Kidney tubule cell (primary cell): ENCODE data around the gene NR3C1.
A peak's percentile ranks its signal among the peaks of the same experiment; 100 is the strongest.

Experiments used
- DNase-seq: peaks from one replicate; pipeline ENCODE4 v3.0.0-alpha.2; 2018; ENCODE audit warnings: low spot score

NR3C1 gene

GRCh38 chr5:143231973-143232812 lies 171.3 kb downstream of the NR3C1 start:
- DNase-seq: peak; percentile 72

- DNase-seq: no peak
Measured at GRCh38 chr5:143231416-143231815, 172.1 kb downstream of the NR3C1 start.

DNA sequence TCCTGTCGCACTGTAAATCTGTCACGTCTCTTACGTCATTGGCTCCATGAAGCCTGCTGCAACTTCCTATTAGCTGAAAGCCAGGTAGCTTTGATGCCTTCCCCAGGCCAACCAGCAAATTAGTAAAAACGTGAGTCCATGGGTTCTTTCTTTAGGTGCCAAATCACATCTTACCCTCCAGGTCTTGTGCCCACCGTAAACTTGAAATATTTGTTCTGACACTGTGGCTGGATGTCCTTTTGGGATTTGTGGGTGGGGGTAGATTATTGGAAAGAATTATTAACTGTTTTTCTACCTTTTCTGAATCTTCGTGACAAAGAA lies 172.8 kb downstream of the NR3C1 start:
- DNase-seq: no peak

GRCh38 chr5:143229896-143230675 lies 173.4 kb downstream of the NR3C1 start:
- peak; percentile 96 for DNase-seq

DNA sequence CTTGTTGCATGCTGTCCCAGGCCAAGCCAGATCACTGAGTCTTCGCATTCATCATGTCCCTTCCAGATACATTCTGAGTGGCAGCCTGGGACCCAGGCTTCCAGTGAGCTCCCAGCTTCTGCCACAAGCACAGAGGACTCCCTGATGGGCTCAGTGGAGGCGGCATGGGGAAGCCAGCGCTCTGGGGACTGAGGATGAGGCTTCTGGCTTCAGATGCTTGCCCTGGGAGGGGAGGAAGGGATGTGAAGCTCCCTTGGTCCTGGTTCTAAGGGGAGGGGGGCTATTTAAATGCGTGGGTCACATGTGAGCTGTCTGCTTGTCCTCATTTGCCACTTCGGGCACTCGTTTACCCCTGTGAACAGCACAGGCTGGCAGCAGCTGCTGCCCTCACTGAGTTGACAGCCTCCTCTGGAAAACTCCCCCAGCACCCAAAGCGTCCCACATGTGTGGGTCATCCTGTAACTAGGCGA lies 174.0 kb downstream of the NR3C1 start:
- no peak for DNase-seq

- DNase-seq: no peak
Measured at GRCh38 chr5:143228597-143229293, 174.7 kb downstream of the NR3C1 start.
